ENCODE results near the gene STRIT1. TPM values are rescaled to one million over a fixed set of nuclear protein-coding genes. Genes with fewer than 3 reads are reported as not detected.

Gene STRIT1
- total RNA-seq, 1 donor from 2014 or later = not detected

GRCh38 chr3:155323063-155323666 lies 29.7 kb upstream of the STRIT1 start:
- no peak overlapping the region for H3K4me3 Mint-ChIP-seq (ENCODE audit: low read depth)
- H3K9me3 Mint-ChIP-seq (ENCODE audit: low read depth) = no peaks in the 10 kb centered on the region
- peak; percentile 13 for DNase-seq (ENCODE audit: low spot score, unreplicated experiment)
- TF ChIP-seq, protein P1, sequence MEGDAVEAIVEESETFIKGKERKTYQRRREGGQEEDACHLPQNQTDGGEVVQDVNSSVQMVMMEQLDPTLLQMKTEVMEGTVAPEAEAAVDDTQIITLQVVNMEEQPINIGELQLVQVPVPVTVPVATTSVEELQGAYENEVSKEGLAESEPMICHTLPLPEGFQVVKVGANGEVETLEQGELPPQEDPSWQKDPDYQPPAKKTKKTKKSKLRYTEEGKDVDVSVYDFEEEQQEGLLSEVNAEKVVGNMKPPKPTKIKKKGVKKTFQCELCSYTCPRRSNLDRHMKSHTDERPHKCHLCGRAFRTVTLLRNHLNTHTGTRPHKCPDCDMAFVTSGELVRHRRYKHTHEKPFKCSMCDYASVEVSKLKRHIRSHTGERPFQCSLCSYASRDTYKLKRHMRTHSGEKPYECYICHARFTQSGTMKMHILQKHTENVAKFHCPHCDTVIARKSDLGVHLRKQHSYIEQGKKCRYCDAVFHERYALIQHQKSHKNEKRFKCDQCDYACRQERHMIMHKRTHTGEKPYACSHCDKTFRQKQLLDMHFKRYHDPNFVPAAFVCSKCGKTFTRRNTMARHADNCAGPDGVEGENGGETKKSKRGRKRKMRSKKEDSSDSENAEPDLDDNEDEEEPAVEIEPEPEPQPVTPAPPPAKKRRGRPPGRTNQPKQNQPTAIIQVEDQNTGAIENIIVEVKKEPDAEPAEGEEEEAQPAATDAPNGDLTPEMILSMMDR (IDR thresholded peaks at IDR 0.05; ENCODE audit: unreplicated experiment) = peak; percentile 82
- H3K36me3 Mint-ChIP-seq (ENCODE audit: insufficient read depth) = no peaks in the 10 kb centered on the region
- no peaks in the 10 kb centered on the region for H3K27me3 Mint-ChIP-seq
- H3K27ac Mint-ChIP-seq = no peak overlapping the region
- peaks cover 2% of the 10 kb centered on the region for H3K4me1 Mint-ChIP-seq (ENCODE audit: low read depth)

DNA sequence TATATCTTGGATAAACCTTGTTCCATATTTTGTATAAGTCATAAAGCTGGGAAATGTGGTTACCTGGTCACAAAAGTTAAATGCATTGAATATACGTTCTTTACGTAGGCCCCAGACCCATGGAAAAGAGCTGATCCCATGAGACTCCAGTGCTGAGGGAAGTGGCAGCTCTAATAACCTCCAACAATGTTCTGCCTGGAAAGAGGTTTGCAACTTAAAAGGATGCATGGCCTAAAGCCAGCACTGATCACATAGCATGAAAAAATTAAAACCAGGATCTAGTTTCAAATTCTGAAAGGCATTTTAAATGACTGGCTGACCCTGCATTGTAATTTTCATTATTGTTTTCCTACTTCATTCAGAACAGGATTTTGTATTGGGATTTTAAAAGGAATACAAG lies 27.9 kb upstream of the STRIT1 start:
- Mint-ChIP-seq H3K4me1 (ENCODE audit: low read depth) (no peaks in the 10 kb centered on the region), H3K27me3 (no peaks in the 10 kb centered on the region), H3K4me3 (ENCODE audit: low read depth) (no peak overlapping the region), H3K36me3 (ENCODE audit: insufficient read depth) (no peaks in the 10 kb centered on the region), H3K9me3 (ENCODE audit: low read depth) (no peaks in the 10 kb centered on the region), H3K27ac (no peak overlapping the region)
- TF ChIP-seq, protein P1 (IDR thresholded peaks at IDR 0.05; ENCODE audit: unreplicated experiment) = no peak
- DNase-seq (ENCODE audit: low spot score, unreplicated experiment) = no peak

DNA sequence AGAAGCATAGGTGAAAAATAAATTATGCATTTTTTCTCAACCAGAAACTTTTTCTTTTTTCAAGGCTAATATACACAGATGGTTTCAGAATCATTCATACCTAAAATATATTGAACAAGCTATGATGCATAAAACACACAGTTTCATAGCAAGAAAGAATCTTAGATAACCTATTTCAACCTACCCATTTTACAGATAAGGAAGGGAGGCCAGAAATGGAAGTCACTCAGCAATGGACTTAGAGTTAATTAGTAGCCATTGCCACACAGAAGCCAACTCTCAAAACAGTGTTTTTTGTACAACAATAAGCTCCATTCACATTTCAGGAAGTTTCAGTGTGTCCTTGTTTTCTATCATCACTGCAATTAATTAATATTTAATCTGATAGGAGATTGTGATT lies 27.5 kb upstream of the STRIT1 start:
- Mint-ChIP-seq H3K9me3 (ENCODE audit: low read depth) (no peaks in the 10 kb centered on the region), H3K4me1 (ENCODE audit: low read depth) (no peaks in the 10 kb centered on the region), H3K27me3 (no peaks in the 10 kb centered on the region), H3K4me3 (ENCODE audit: low read depth) (no peak overlapping the region), H3K36me3 (ENCODE audit: insufficient read depth) (no peaks in the 10 kb centered on the region), H3K27ac (no peak overlapping the region)
- TF ChIP-seq, protein P1 (IDR thresholded peaks at IDR 0.05; ENCODE audit: unreplicated experiment) = no peak
- DNase-seq (ENCODE audit: low spot score, unreplicated experiment) = no peak

DNA sequence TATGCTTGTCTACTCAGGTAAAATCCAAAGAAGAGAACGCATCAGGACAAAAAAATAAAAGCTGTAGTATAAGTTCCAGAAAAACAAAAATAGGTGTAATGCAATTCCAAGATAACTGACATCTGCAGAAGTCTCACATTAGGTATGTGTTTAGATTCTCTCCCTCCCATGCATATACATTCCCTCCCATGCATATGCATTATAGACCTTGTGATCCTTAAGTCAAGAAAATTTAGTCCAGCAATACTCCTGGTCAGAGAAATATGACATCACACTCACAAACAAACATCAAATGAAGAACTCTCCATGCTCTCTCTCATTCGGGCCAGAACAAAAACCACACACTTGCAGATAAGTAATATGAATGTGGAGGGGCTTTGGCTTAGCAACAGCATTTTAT lies 25.3 kb upstream of the STRIT1 start:
- no peaks in the 10 kb centered on the region for H3K9me3 Mint-ChIP-seq (ENCODE audit: low read depth)
- H3K4me3 Mint-ChIP-seq (ENCODE audit: low read depth) = no peak overlapping the region

GRCh38 chr3:155317211-155317610 lies 23.7 kb upstream of the STRIT1 start:
- no peak overlapping the region for H3K4me3 Mint-ChIP-seq (ENCODE audit: low read depth)
- no peaks in the 10 kb centered on the region for H3K9me3 Mint-ChIP-seq (ENCODE audit: low read depth)
- no peak for DNase-seq (ENCODE audit: low spot score, unreplicated experiment)
- no peaks in the 10 kb centered on the region for H3K4me1 Mint-ChIP-seq (ENCODE audit: low read depth)
- no peaks in the 10 kb centered on the region for H3K36me3 Mint-ChIP-seq (ENCODE audit: insufficient read depth)
- no peaks in the 10 kb centered on the region for H3K27me3 Mint-ChIP-seq
- TF ChIP-seq, protein P1 (IDR thresholded peaks at IDR 0.05; ENCODE audit: unreplicated experiment) = no peak
- no peak overlapping the region for H3K27ac Mint-ChIP-seq

More for the DNA sequence above, 25.3 kb upstream of the STRIT1 start:
- Mint-ChIP-seq H3K27ac (no peak overlapping the region), H3K36me3 (ENCODE audit: insufficient read depth) (no peaks in the 10 kb centered on the region), H3K27me3 (no peaks in the 10 kb centered on the region), H3K4me1 (ENCODE audit: low read depth) (no peaks in the 10 kb centered on the region)
- TF ChIP-seq, protein P1 (IDR thresholded peaks at IDR 0.05; ENCODE audit: unreplicated experiment) = no peak
- DNase-seq (ENCODE audit: low spot score, unreplicated experiment) = no peak
